ENCODE data around the gene PPP1R16B. TPM values are rescaled to one million over a fixed set of nuclear protein-coding genes. Genes with fewer than 3 reads are reported as not detected.

PPP1R16B gene
- total RNA-seq, 4 donors from 2014 or later, result 1.8 to 11.1 (median 7.0) TPM

DNA sequence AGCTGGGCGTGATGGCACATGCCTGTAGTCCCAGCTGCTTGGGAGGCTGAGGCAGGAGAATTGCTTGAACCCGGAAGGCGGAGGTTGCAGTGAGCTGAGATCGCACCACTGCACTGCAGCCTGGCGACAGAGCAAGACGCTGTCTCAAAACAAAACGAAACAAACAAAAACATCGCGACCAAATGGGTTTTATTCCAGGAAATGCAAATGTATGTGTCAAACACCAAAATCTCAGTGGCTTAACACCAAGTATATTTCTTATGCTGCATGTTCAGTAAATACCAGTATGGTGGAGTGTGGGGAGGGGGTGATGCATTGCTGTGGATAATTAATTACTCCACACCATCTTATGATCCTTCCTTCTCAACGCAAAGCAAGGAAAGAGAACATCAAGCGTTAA, 29.1 kb upstream of the PPP1R16B start:
- TF ChIP-seq POLR2A (IDR thresholded peaks at IDR 0.05), result no peak
- TF ChIP-seq EP300 (IDR thresholded peaks at IDR 0.05; ENCODE audit: low read depth), result no peak
- TF ChIP-seq, protein P1, sequence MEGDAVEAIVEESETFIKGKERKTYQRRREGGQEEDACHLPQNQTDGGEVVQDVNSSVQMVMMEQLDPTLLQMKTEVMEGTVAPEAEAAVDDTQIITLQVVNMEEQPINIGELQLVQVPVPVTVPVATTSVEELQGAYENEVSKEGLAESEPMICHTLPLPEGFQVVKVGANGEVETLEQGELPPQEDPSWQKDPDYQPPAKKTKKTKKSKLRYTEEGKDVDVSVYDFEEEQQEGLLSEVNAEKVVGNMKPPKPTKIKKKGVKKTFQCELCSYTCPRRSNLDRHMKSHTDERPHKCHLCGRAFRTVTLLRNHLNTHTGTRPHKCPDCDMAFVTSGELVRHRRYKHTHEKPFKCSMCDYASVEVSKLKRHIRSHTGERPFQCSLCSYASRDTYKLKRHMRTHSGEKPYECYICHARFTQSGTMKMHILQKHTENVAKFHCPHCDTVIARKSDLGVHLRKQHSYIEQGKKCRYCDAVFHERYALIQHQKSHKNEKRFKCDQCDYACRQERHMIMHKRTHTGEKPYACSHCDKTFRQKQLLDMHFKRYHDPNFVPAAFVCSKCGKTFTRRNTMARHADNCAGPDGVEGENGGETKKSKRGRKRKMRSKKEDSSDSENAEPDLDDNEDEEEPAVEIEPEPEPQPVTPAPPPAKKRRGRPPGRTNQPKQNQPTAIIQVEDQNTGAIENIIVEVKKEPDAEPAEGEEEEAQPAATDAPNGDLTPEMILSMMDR (IDR thresholded peaks at IDR 0.05), result no peak
- no peak for TF ChIP-seq POLR2AphosphoS5 (IDR thresholded peaks at IDR 0.05)
- intact Hi-C loops (cut with DNase I; ENCODE audit: low total_unique reads) (no loop called here), in situ Hi-C loops (cut with MboI; ENCODE audit: low pct_ligation_motif_present in 1 of 4, low pct_unique_long_range_greater_than_20kb in 1 of 4, low sequenced_read_pairs in 3 of 4) (no loop called here)
- H3K9me3 ChIP-seq, result no peaks in the 10 kb centered on the region
- H3K4me1 ChIP-seq, result no peaks in the 10 kb centered on the region
- H3K27ac ChIP-seq, result no peak overlapping the region
- DNase-seq, result no peak
- H3K4me3 ChIP-seq, result no peak overlapping the region
- 82 to 93% methylated on average over 5 to 11 of the region's 11 CpGs for WGBS, 2 donors (ENCODE audit: low coverage in 1 of 2)
- H3K27me3 ChIP-seq, result no peaks in the 10 kb centered on the region
- peaks cover 0 to 22% (median 8%) of the 10 kb centered on the region in 4 donors for H3K36me3 ChIP-seq

DNA sequence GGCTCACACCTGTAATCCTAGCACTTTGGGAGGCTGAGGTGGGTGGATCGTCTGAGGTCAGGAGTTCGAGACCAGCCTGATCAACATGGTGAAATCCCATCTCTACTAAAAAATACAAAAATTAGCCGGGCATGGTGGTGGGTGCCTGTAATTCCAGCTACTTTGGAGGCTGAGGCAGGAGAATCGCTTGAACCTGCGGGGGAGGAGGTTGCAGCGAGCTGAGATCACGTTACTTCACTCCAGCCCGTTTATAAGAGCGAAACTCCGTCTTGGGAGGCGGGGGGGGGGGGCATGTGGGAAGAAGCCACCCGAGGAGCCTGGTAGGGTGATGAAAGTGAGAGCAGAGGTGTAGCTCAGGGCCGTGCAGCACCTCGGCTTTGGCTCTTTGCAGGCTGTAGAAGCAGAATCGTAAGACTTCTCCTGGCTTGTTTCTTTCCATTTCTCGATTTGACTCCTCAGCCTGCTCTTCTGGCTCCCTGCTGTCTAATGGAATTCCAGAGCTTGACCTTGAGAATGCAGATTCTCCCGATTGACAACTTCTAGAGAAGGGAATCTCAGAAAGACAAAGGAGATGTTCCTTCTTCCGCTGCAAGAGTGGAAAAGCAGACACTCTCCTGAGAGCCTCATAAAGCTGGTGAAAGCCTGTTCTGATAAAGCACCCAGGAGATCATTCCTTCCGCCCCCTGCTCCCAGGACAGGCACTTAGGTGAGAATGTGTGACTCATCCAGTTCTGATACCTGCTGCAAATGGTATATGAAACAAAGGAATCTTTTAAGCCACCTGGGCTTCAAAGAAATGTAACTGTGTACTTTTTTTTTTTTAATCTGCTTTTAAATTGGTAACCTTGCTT, 26.0 kb upstream of the PPP1R16B start:
- DNase-seq, result no peak
- H3K27ac ChIP-seq, result no peak overlapping the region
- H3K9me3 ChIP-seq, result no peaks in the 10 kb centered on the region
- intact Hi-C loops (cut with DNase I; ENCODE audit: low total_unique reads) (no loop called here), in situ Hi-C loops (cut with MboI; ENCODE audit: low pct_ligation_motif_present in 1 of 4, low pct_unique_long_range_greater_than_20kb in 1 of 4, low sequenced_read_pairs in 3 of 4) (no loop called here)
- H3K36me3 ChIP-seq, result peaks cover 0 to under 1% (median 0%) of the 10 kb centered on the region in 4 donors
- no peaks in the 10 kb centered on the region for H3K27me3 ChIP-seq
- 60 to 67% methylated on average over 2 to 19 of the region's 19 CpGs for WGBS, 2 donors (ENCODE audit: low coverage in 1 of 2)
- no peak overlapping the region for H3K4me3 ChIP-seq
- no peaks in the 10 kb centered on the region for H3K4me1 ChIP-seq
- TF ChIP-seq EP300 (IDR thresholded peaks at IDR 0.05; ENCODE audit: low read depth) (no peak), POLR2AphosphoS5 (IDR thresholded peaks at IDR 0.05) (no peak), POLR2A (IDR thresholded peaks at IDR 0.05) (no peak)
- TF ChIP-seq, protein P1 (IDR thresholded peaks at IDR 0.05), result no peak

DNA sequence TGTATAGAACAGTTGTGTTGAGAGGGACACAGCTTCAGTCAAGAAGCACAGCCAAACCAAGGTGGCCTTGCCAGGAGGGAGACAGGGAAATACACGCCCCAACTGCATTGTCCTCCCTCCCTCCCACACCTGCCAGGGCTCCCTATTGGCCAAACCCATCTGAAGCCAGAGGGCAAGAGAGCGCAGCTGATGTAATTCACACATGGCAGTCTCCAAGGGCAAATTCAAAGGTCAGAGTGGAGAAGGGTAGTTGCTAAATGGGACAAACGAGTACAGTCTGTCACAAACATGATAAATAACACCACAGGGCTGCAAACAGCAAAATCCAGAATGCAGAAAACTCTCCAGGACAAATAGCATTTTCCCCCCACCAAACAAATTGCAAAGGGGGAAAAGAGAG, 23.2 kb upstream of the PPP1R16B start:
- Histone ChIP-seq H3K9me3 (no peaks in the 10 kb centered on the region), H3K4me3 (no peak overlapping the region), H3K4me1 (no peaks in the 10 kb centered on the region), H3K36me3 (no peaks in the 10 kb centered on the region), H3K27ac (no peak overlapping the region), H3K27me3 (no peaks in the 10 kb centered on the region)
- WGBS, 2 donors (ENCODE audit: low coverage in 1 of 2), result 69 to 75% methylated on average over 3 of the region's 3 CpGs
- DNase-seq, result no peak
- intact Hi-C loops (cut with DNase I; ENCODE audit: low total_unique reads), result no loop called here
- TF ChIP-seq, protein P1 (IDR thresholded peaks at IDR 0.05), result no peak
- in situ Hi-C loops (cut with MboI; ENCODE audit: low pct_ligation_motif_present in 1 of 4, low pct_unique_long_range_greater_than_20kb in 1 of 4, low sequenced_read_pairs in 3 of 4), result no loop called here

DNA sequence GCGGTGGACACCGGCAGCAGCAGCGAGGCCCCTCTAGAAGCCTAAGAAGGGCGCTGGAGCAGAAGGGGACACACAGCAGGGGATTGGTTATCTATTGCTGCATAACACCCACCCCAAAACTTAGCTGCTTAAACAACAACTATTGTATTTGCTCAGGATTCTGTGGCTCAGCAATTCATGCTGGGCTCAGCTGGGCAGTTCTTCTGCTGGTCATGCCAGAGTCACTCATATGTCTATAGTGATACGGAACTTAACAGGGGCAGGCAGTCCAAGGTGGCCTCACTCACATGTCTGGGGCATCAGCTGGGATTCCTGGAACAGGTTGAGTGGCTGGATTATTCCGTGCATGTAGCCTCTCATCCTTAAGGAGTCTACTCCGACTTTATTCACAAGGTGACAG, 17.6 kb upstream of the PPP1R16B start:
- in situ Hi-C loops (cut with MboI; ENCODE audit: low pct_ligation_motif_present in 1 of 4, low pct_unique_long_range_greater_than_20kb in 1 of 4, low sequenced_read_pairs in 3 of 4) (no loop called here), intact Hi-C loops (cut with DNase I; ENCODE audit: low total_unique reads) (no loop called here)
- WGBS, 2 donors (ENCODE audit: low coverage in 1 of 2), result 94% methylated on average over 7 of the region's 7 CpGs; no CpG with 5 or more reads in 1 of the 2 donors
- Histone ChIP-seq H3K36me3 (no peaks in the 10 kb centered on the region), H3K9me3 (no peaks in the 10 kb centered on the region), H3K4me3 (no peak overlapping the region), H3K4me1 (no peaks in the 10 kb centered on the region), H3K27me3 (no peaks in the 10 kb centered on the region), H3K27ac (no peak overlapping the region)
- no peak for DNase-seq
- TF ChIP-seq, protein P1 (IDR thresholded peaks at IDR 0.05), result no peak
- TF ChIP-seq EP300 (IDR thresholded peaks at IDR 0.05; ENCODE audit: low read depth) (no peak), POLR2AphosphoS5 (IDR thresholded peaks at IDR 0.05) (no peak), POLR2A (IDR thresholded peaks at IDR 0.05) (no peak)

All from transverse colon (tissue), 4 donors.